Measurements from ENCODE around the gene PPM1M.

PPM1M gene

GRCh38 chr3:52217409-52217805 is 28.2 kb upstream of the PPM1M start:
- H3K4me1 ChIP-seq (ENCODE audit: insufficient read depth, insufficient read length), result peaks cover 13% of the 10 kb centered on the region
- no peaks in the 10 kb centered on the region for H3K9me3 ChIP-seq (ENCODE audit: insufficient read depth, low read length)
- H3K27me3 ChIP-seq (ENCODE audit: insufficient read depth, insufficient read length), result no peaks in the 10 kb centered on the region
- H3K4me3 ChIP-seq (ENCODE audit: insufficient read length, low read depth), result no peak overlapping the region
- no peak overlapping the region for H3K9ac ChIP-seq (ENCODE audit: insufficient read length, low read depth)
- H3K36me3 ChIP-seq (ENCODE audit: insufficient read depth, insufficient read length, low read length), result peaks cover 40% of the 10 kb centered on the region
- no peak for DNase-seq (ENCODE audit: low read depth, low spot score)
- TF ChIP-seq SUZ12 (IDR thresholded peaks at IDR 0.05; ENCODE audit: extremely low read depth, insufficient read depth, insufficient read length), result no peak
- TF ChIP-seq YY1 (IDR thresholded peaks at IDR 0.05; ENCODE audit: insufficient read depth, insufficient read length), result no peak
- TF ChIP-seq ZNF274 (IDR thresholded peaks at IDR 0.05; ENCODE audit: low read depth, low read length), result no peak

- H3K36me3 ChIP-seq (ENCODE audit: insufficient read depth, insufficient read length, low read length), result peaks cover 34% of the 10 kb centered on the region
- TF ChIP-seq YY1 (IDR thresholded peaks at IDR 0.05; ENCODE audit: insufficient read depth, insufficient read length) (no peak), ZNF274 (IDR thresholded peaks at IDR 0.05; ENCODE audit: low read depth, low read length) (no peak), SUZ12 (IDR thresholded peaks at IDR 0.05; ENCODE audit: extremely low read depth, insufficient read depth, insufficient read length) (no peak)
- peaks cover 13% of the 10 kb centered on the region for H3K4me1 ChIP-seq (ENCODE audit: insufficient read depth, insufficient read length)
- H3K9ac ChIP-seq (ENCODE audit: insufficient read length, low read depth), result no peak overlapping the region
- no peak overlapping the region for H3K4me3 ChIP-seq (ENCODE audit: insufficient read length, low read depth)
- no peak for DNase-seq (ENCODE audit: low read depth, low spot score)
- H3K27me3 ChIP-seq (ENCODE audit: insufficient read depth, insufficient read length), result no peaks in the 10 kb centered on the region
- H3K9me3 ChIP-seq (ENCODE audit: insufficient read depth, low read length), result no peaks in the 10 kb centered on the region
Observed at GRCh38 chr3:52218026-52218425, 27.5 kb upstream of the PPM1M start.

GRCh38 chr3:52218454-52218853 is 27.1 kb upstream of the PPM1M start:
- no peaks in the 10 kb centered on the region for H3K27me3 ChIP-seq (ENCODE audit: insufficient read depth, insufficient read length)
- H3K9ac ChIP-seq (ENCODE audit: insufficient read length, low read depth), result no peak overlapping the region
- no peak for DNase-seq (ENCODE audit: low read depth, low spot score)
- no peak overlapping the region for H3K4me3 ChIP-seq (ENCODE audit: insufficient read length, low read depth)
- H3K36me3 ChIP-seq (ENCODE audit: insufficient read depth, insufficient read length, low read length), result peaks cover 30% of the 10 kb centered on the region
- peaks cover 13% of the 10 kb centered on the region for H3K4me1 ChIP-seq (ENCODE audit: insufficient read depth, insufficient read length)
- TF ChIP-seq ZNF274 (IDR thresholded peaks at IDR 0.05; ENCODE audit: low read depth, low read length) (no peak), YY1 (IDR thresholded peaks at IDR 0.05; ENCODE audit: insufficient read depth, insufficient read length) (no peak), SUZ12 (IDR thresholded peaks at IDR 0.05; ENCODE audit: extremely low read depth, insufficient read depth, insufficient read length) (no peak)
- no peaks in the 10 kb centered on the region for H3K9me3 ChIP-seq (ENCODE audit: insufficient read depth, low read length)

- TF ChIP-seq SUZ12 (IDR thresholded peaks at IDR 0.05; ENCODE audit: extremely low read depth, insufficient read depth, insufficient read length), result no peak
- no peak for TF ChIP-seq YY1 (IDR thresholded peaks at IDR 0.05; ENCODE audit: insufficient read depth, insufficient read length)
- TF ChIP-seq ZNF274 (IDR thresholded peaks at IDR 0.05; ENCODE audit: low read depth, low read length), result no peak
- H3K27me3 ChIP-seq (ENCODE audit: insufficient read depth, insufficient read length), result no peaks in the 10 kb centered on the region
- no peak for DNase-seq (ENCODE audit: low read depth, low spot score)
- no peak overlapping the region for H3K9ac ChIP-seq (ENCODE audit: insufficient read length, low read depth)
- H3K9me3 ChIP-seq (ENCODE audit: insufficient read depth, low read length), result no peaks in the 10 kb centered on the region
- H3K4me3 ChIP-seq (ENCODE audit: insufficient read length, low read depth), result no peak overlapping the region
- H3K4me1 ChIP-seq (ENCODE audit: insufficient read depth, insufficient read length), result peaks cover 13% of the 10 kb centered on the region
- H3K36me3 ChIP-seq (ENCODE audit: insufficient read depth, insufficient read length, low read length), result peaks cover 24% of the 10 kb centered on the region
Observed at GRCh38 chr3:52218937-52219650, 26.5 kb upstream of the PPM1M start.

GRCh38 chr3:52220380-52221026 is 25.1 kb upstream of the PPM1M start:
- Histone ChIP-seq H3K27me3 (ENCODE audit: insufficient read depth, insufficient read length) (no peaks in the 10 kb centered on the region), H3K9ac (ENCODE audit: insufficient read length, low read depth) (no peak overlapping the region), H3K36me3 (ENCODE audit: insufficient read depth, insufficient read length, low read length) (peaks cover 10% of the 10 kb centered on the region), H3K4me3 (ENCODE audit: insufficient read length, low read depth) (no peak overlapping the region), H3K4me1 (ENCODE audit: insufficient read depth, insufficient read length) (peaks cover 16% of the 10 kb centered on the region), H3K9me3 (ENCODE audit: insufficient read depth, low read length) (no peaks in the 10 kb centered on the region)
- DNase-seq (ENCODE audit: low read depth, low spot score), result no peak
- TF ChIP-seq ZNF274 (IDR thresholded peaks at IDR 0.05; ENCODE audit: low read depth, low read length) (no peak), YY1 (IDR thresholded peaks at IDR 0.05; ENCODE audit: insufficient read depth, insufficient read length) (no peak), SUZ12 (IDR thresholded peaks at IDR 0.05; ENCODE audit: extremely low read depth, insufficient read depth, insufficient read length) (no peak)

GRCh38 chr3:52221141-52221562 is 24.4 kb upstream of the PPM1M start:
- Histone ChIP-seq H3K27me3 (ENCODE audit: insufficient read depth, insufficient read length) (no peaks in the 10 kb centered on the region), H3K4me1 (ENCODE audit: insufficient read depth, insufficient read length) (peaks cover 20% of the 10 kb centered on the region), H3K36me3 (ENCODE audit: insufficient read depth, insufficient read length, low read length) (peaks cover 4% of the 10 kb centered on the region), H3K4me3 (ENCODE audit: insufficient read length, low read depth) (no peak overlapping the region), H3K9ac (ENCODE audit: insufficient read length, low read depth) (no peak overlapping the region), H3K9me3 (ENCODE audit: insufficient read depth, low read length) (no peaks in the 10 kb centered on the region)
- DNase-seq (ENCODE audit: low read depth, low spot score), result no peak
- TF ChIP-seq ZNF274 (IDR thresholded peaks at IDR 0.05; ENCODE audit: low read depth, low read length), result no peak

GRCh38 chr3:52221563-52222318 is 23.8 kb upstream of the PPM1M start:
- peaks cover 20% of the 10 kb centered on the region for H3K4me1 ChIP-seq (ENCODE audit: insufficient read depth, insufficient read length)
- H3K9ac ChIP-seq (ENCODE audit: insufficient read length, low read depth), result no peak overlapping the region
- H3K9me3 ChIP-seq (ENCODE audit: insufficient read depth, low read length), result no peaks in the 10 kb centered on the region
- TF ChIP-seq ZNF274 (IDR thresholded peaks at IDR 0.05; ENCODE audit: low read depth, low read length) (no peak), SUZ12 (IDR thresholded peaks at IDR 0.05; ENCODE audit: extremely low read depth, insufficient read depth, insufficient read length) (no peak)
- H3K36me3 ChIP-seq (ENCODE audit: insufficient read depth, insufficient read length, low read length), result no peaks in the 10 kb centered on the region
- H3K4me3 ChIP-seq (ENCODE audit: insufficient read length, low read depth), result no peak overlapping the region
- H3K27me3 ChIP-seq (ENCODE audit: insufficient read depth, insufficient read length), result no peaks in the 10 kb centered on the region
- no peak for DNase-seq (ENCODE audit: low read depth, low spot score)

Data from NT2/D1 (cell line).